AG04449 (cell line): ENCODE data around the gene MISP.
"Not testable (repeated sequence)": the region's sequence is repeated elsewhere in the genome, so short reads cannot be mapped to it uniquely, and the experiment has no call there.

Source experiments
- CTCF ChIA-PET: fragments of 350-600 bp; formaldehyde crosslinking; extraction: SDS; loops from one replicate; lab custom pipeline; 2021; ENCODE audit warnings: antibody characterized with exemption; lab: Yijun Ruan, JAX
- POLR2A ChIA-PET: fragments of 400-600, 350-600 bp; formaldehyde crosslinking; extraction: SDS; loops from one replicate; lab custom pipeline; 2020; ENCODE audit warnings: antibody characterized with exemption, inconsistent platforms; lab: Yijun Ruan, JAX
- DNase-seq: peaks from one replicate; pipeline ENCODE4 v3.0.0-alpha.2; 2010; ENCODE audit warnings: low read depth, low spot score
- H3K4me3 ChIP-seq: 2 replicates; pipeline ENCODE4 v1.5.1; 2011; ENCODE audit warnings: low read depth, mild to moderate bottlenecking, control low read depth, low read length
- TF ChIP-seq, protein P1 (sequence below): IDR thresholded peaks from one replicate; pipeline ENCODE4 v1.5.1; 2011; ENCODE audit warnings: mild to moderate bottlenecking, moderate library complexity, low read length, control low read depth, inconsistent platforms; ENCODE audit not compliant: insufficient read depth; ENCODE audit errors: missing control alignments

MISP gene

DNA sequence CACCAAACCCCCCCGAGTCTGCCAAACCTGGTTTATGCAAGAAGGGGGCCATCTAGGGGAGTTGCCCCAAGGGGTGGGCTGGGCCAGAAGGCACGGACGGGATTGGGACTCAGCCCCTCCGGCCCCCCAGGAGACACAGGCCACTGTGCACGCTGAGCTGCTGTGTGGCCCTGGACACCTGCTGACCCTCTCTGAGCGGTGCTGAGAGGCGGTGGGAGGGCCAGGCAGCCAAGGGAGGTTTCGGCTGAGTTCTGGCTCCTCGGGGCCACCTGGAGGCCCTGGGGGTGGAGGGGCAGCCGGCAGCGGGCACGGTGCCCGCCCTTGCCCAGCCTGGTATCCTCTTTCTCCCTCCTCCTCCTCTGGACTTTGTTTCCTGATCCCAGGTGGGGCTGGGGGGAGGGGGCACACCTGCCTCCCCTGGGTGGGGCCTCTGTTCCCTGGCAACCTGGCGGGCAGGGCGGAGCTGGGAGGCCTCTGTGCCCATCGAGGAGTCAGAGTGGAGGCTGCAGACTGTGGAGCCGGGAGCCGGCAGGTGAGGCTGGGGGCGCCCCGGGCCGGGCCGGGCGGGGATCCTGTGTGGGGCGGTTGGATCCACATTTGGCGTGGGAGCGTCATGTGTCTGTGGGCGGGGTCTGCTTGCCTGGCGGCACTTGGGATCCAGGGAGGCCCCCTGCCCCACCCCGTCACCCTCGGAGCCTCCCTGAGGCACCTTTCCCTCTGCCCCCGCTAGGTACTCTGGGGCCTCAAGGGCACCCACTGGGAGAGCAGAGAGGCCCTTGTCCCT lies at the start of gene MISP:
Gene MISP, plus strand, starts transcription at position 473 of the 784 bp plus-strand sequence. CDS start 5,835 bp downstream, outside the sequence.
- TF ChIP-seq, protein P1, sequence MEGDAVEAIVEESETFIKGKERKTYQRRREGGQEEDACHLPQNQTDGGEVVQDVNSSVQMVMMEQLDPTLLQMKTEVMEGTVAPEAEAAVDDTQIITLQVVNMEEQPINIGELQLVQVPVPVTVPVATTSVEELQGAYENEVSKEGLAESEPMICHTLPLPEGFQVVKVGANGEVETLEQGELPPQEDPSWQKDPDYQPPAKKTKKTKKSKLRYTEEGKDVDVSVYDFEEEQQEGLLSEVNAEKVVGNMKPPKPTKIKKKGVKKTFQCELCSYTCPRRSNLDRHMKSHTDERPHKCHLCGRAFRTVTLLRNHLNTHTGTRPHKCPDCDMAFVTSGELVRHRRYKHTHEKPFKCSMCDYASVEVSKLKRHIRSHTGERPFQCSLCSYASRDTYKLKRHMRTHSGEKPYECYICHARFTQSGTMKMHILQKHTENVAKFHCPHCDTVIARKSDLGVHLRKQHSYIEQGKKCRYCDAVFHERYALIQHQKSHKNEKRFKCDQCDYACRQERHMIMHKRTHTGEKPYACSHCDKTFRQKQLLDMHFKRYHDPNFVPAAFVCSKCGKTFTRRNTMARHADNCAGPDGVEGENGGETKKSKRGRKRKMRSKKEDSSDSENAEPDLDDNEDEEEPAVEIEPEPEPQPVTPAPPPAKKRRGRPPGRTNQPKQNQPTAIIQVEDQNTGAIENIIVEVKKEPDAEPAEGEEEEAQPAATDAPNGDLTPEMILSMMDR: no peak
- no peak for DNase-seq
- H3K4me3 ChIP-seq: no peak within 1 kb of the TSS
- ChIA-PET CTCF (no interaction called here), POLR2A (no interaction called here)

GRCh38 chr19:702847-703246 lies 48.1 kb upstream of the MISP start:
- CTCF ChIA-PET: interaction anchor here (1.4 kb wide), 1 partner anchor 31 kb away, joined by 4 read pairs; no protein-coding TSS in a partner anchor
- POLR2A ChIA-PET, H3K4me3 ChIP-seq: not testable (repeated sequence)

DNA sequence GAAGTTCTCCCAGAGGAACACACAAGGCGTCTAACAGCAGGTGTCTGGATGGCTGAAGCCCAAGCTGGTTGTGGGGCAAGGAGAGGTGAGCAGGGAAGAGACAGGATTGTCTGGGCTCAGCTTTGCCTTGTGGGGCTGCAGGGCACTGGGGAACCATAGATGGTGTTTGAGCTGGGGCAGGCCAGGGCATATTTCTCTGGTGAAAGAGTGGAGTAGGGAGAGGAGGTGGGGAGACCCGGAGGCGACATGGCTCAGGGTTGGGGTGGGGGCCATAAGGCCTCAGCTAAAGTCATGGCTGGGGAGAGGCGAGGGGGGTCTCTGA lies 47.6 kb upstream of the MISP start:
- ChIA-PET CTCF (interaction anchor here (1.4 kb wide), 1 partner anchor 31 kb away, joined by 4 read pairs; no protein-coding TSS in a partner anchor), POLR2A (no interaction called here)
- H3K4me3 ChIP-seq: no peak overlapping the region
- TF ChIP-seq, protein P1: no peak
- DNase-seq: no peak

More at GRCh38 chr19:702847-703246, 48.1 kb upstream of the MISP start:
- DNase-seq: not testable (repeated sequence)

- ChIA-PET CTCF (interaction anchor here (0.5 to 1.4 kb wide), 2 partner anchors 15 to 30 kb away, joined by 3 to 4 read pairs; no protein-coding TSS in a partner anchor), POLR2A (no interaction called here)
- H3K4me3 ChIP-seq: no peak overlapping the region
- DNase-seq: no peak
- TF ChIP-seq, protein P1: no peak
These were observed 47.1 kb upstream of the MISP start for GRCh38 chr19:703651-704446.

DNA sequence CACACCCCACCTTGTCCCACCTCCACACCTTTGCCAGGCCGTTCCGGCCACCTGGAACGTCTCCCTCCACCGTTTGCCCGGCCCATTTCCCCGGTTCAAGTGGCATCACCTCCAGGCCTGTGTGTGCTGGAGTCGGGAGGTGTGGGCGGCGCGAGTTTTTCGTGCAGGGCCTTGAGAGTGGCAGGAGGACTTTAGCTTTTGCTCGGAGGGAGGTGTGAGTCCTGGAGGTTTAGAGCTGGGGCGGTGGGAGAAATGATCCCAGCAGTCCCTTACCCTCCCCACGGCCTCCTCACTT lies 46.5 kb upstream of the MISP start:
- POLR2A ChIA-PET: no interaction called here
- CTCF ChIA-PET: interaction anchor here (0.5 kb wide), 1 partner anchor 15 kb away, joined by 3 read pairs; no protein-coding TSS in a partner anchor
- TF ChIP-seq, protein P1: no peak
- no peak for DNase-seq
- H3K4me3 ChIP-seq: no peak overlapping the region

DNA sequence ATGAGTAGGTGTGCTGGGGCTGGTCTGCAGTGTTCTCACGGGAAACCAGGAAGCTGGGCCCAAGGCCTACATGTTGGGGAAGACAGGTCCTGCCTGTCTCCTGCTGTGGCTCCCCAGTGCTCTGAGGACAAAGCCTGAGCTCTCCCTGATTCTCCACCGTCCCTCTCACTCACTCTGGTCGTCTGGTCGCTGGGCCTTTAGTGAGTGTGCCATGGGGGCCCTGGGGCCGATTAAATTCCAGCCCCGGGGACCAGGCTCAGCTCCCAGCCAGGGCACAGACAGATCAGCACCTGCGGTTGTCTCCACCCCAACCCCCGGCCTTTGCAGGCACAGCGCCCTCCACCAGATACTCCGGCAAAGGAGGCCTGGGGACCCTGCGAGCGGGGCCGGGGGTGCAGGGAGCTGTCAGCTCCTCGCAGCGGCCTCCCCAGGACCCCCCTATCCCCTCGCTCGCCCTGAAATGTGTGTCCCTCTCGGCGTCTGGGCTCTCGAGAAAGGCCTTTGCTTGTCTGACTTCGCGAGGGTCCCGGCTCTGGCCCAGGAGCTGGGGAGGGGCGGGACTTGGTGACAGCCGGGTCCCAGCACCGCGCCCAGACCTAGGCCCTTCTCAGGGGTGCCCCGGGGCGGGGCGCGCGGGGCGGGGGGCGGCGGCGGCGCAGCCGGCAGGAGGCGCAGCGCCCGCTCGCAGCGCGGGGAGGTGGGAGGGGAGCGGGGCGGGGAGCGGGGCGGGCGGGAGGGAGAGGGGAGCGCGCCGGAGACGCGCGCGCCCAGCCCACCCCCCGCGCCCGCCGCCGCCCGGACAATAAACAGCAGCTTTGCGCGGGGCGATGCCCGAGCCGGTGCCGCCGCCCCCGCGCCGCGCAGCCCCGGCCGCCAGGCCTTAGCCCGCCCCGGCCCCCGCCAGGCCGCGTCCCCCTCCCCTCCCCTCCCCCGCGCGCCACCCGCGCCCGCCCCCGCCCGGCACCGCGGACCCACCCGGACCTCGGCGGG lies 42.5 kb upstream of the MISP start, which contains the start of gene PALM:
Gene PALM, plus strand, starts transcription at position 782 of the 990 bp plus-strand sequence. CDS start 212 bp downstream, outside the sequence.
- TF ChIP-seq, protein P1: no peak
- CTCF ChIA-PET: interaction anchor here (0.9 to 1.7 kb wide), 5 partner anchors 8 to 39 kb away, joined by 3 to 7 read pairs (median 4); no protein-coding TSS in a partner anchor
- POLR2A ChIA-PET: no interaction called here
- DNase-seq: no peak
- peak within 1 kb of the TSS; percentile 42 for H3K4me3 ChIP-seq
